SK-N-MC (cell line): ENCODE data around the gene TPPP2.

Experiments
- DNase-seq: peaks from one replicate; pipeline ENCODE4 v3.0.0-alpha.2; 2011; ENCODE audit warnings: low read depth, low spot score
- H3K27ac ChIP-seq: fragments of 200-600 bp; sonication (generic); 2 replicates; pipeline ENCODE4 v1.5.1; 2016; ENCODE audit warnings: mixed run types
- H3K36me3 ChIP-seq: fragments of 200-600 bp; sonication (generic); 2 replicates; pipeline ENCODE4 v1.6.1; 2017; ENCODE audit warnings: antibody characterized with exemption, low read length, mixed read lengths; ENCODE audit not compliant: insufficient read depth
- H3K4me3 ChIP-seq: fragments of 200-600 bp; sonication (generic); 2 replicates; pipeline ENCODE4 v1.5.1; 2016
- H3K9ac ChIP-seq: fragments of 200-600 bp; sonication (generic); 2 replicates; pipeline ENCODE4 v1.8.0; 2017; ENCODE audit warnings: mixed run types, mixed read lengths; ENCODE audit not compliant: insufficient read length
- H3K9me3 ChIP-seq: fragments of 200-600 bp; sonication (generic); 2 replicates; pipeline ENCODE4 v1.6.1; 2017; ENCODE audit warnings: low read depth, mild to moderate bottlenecking, antibody characterized with exemption, low read length, moderate library complexity, mixed read lengths
- EZH2 ChIP-seq: fragments of 200-600 bp; sonication (generic); IDR thresholded peaks from one replicate; pipeline ENCODE4 v1.6.1; 2017; ENCODE audit warnings: antibody characterized with exemption
- FOXP2 ChIP-seq: optimal IDR thresholded peaks from 2 replicates; pipeline ENCODE3; 2011; ENCODE audit warnings: mild to moderate bottlenecking, moderate library complexity; ENCODE audit not compliant: insufficient read depth; ENCODE audit errors: extremely low read length, control extremely low read depth
- POLR2AphosphoS5 ChIP-seq: IDR thresholded peaks from 2 replicates; pipeline ENCODE4 v1.6.1; 2012; ENCODE audit warnings: mild to moderate bottlenecking, low read depth, low read length, borderline replicate concordance

Gene TPPP2

DNA sequence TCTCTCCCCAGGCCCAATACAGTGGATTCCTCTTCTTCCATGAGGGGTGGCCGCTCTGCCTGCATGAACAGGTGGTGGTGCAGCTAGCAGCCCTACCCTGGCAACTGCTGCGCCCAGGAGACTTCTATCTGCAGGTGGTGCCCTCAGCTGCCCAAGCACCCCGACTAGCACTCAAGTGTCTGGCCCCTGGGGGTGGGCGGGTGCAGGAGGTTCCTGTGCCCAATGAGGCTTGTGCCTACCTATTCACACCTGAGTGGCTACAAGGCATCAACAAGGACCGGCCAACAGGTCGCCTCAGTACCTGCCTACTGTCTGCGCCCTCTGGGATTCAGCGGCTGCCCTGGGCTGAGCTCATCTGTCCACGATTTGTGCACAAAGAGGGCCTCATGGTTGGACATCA, 43.9 kb downstream of the TPPP2 start:
- no peak overlapping the region for H3K9ac ChIP-seq
- DNase-seq, result no peak
- H3K9me3 ChIP-seq, result no peaks in the 10 kb centered on the region
- peaks cover 45% of the 10 kb centered on the region for H3K36me3 ChIP-seq
- TF ChIP-seq FOXP2, result no peak
- TF ChIP-seq POLR2AphosphoS5, result no peak
- TF ChIP-seq EZH2, result no peak
- no peak overlapping the region for H3K27ac ChIP-seq
- no peak overlapping the region for H3K4me3 ChIP-seq

DNA sequence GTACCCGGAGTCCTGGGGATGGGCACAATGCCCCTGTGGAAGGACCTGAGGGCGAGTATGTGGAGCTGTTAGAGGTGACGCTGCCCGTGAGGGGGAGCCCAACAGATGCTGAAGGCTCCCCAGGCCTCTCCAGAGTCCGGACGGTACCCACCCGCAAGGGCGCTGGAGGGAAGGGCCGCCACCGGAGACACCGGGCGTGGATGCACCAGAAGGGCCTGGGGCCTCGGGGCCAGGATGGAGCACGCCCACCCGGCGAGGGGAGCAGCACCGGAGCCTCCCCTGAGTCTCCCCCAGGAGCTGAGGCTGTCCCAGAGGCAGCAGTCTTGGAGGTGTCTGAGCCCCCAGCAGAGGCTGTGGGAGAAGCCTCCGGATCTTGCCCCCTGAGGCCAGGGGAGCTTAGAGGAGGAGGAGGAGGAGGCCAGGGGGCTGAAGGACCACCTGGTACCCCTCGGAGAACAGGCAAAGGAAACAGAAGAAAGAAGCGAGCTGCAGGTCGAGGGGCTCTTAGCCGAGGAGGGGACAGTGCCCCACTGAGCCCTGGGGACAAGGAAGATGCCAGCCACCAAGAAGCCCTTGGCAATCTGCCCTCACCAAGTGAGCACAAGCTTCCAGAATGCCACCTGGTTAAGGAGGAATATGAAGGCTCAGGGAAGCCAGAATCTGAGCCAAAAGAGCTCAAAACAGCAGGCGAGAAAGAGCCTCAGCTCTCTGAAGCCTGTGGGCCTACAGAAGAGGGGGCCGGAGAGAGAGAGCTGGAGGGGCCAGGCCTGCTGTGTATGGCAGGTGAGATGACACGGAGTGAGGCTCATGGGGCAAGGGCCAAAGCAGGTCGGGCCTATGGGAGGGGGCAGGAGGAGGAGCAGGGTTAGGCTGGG, 44.6 kb downstream of the TPPP2 start:
- TF ChIP-seq EZH2, result no peak
- no peak; the same call in 1 of the 2 replicates for TF ChIP-seq POLR2AphosphoS5
- TF ChIP-seq FOXP2, result no peak
- Histone ChIP-seq H3K27ac (no peak overlapping the region), H3K4me3 (no peak overlapping the region), H3K36me3 (peaks cover 53% of the 10 kb centered on the region), H3K9ac (no peak overlapping the region), H3K9me3 (no peaks in the 10 kb centered on the region)
- DNase-seq, result no peak

DNA sequence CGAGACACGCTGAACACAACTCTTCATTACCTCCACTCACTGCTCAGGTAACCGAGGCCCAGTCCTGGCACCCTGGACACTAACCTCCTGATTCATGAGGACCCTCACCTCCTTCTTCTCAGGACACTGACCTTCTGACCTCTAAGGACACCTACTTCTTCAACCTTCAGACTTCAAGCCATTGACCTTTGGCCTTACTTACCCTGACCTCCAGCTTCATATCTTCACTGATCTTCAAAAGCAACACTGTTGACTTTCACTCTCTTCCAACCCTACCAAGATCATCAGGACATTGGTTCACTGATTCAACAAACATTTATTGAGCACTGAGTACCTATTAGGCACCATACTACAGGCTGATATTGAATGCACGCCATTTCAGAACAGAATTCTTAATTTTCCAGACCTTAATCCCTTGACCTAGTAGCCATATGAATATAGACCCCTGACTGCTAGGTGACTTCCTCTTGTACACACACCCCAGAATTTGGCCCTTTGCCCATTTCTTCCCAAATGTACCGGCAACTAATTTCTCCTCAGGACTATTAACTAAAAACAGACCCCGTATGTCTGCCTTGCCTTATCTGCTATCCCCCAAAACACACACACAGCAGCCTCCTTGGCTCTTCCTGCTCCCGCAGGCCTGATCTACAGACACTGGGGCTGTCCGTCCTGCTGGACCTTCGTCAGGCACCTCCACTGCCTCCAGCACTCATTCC, 45.9 kb downstream of the TPPP2 start:
- H3K9me3 ChIP-seq, result no peaks in the 10 kb centered on the region
- no peak overlapping the region for H3K4me3 ChIP-seq
- no peak overlapping the region for H3K9ac ChIP-seq
- peaks cover 62% of the 10 kb centered on the region for H3K36me3 ChIP-seq
- TF ChIP-seq EZH2 (no peak), POLR2AphosphoS5 (no peak), FOXP2 (no peak)
- H3K27ac ChIP-seq, result no peak overlapping the region
- no peak for DNase-seq

DNA sequence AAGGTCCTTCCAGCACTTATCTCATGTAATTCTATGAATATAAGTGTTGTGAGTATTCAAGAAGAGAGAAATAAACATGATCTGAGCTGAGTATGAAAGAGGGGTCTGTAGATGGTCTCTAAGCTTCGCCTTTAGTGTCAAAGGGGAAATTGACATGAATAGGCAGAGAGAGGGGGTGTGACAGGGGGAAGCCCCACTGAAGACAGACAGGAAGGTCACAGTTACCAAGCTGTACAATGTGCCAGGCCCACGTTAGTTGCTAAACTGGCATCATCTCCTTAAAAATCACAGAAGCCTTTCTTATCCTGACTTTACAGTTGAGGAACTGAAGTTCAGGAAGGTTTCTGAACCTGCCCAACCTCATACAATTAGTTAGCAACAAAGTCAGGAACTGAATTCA, 47.7 kb downstream of the TPPP2 start:
- no peak overlapping the region for H3K27ac ChIP-seq
- H3K36me3 ChIP-seq, result peaks cover 77% of the 10 kb centered on the region
- H3K4me3 ChIP-seq, result no peak overlapping the region
- no peak for TF ChIP-seq POLR2AphosphoS5
- no peak for TF ChIP-seq EZH2
- TF ChIP-seq FOXP2, result no peak
- DNase-seq, result no peak
- no peak overlapping the region for H3K9ac ChIP-seq
- H3K9me3 ChIP-seq, result no peaks in the 10 kb centered on the region

DNA sequence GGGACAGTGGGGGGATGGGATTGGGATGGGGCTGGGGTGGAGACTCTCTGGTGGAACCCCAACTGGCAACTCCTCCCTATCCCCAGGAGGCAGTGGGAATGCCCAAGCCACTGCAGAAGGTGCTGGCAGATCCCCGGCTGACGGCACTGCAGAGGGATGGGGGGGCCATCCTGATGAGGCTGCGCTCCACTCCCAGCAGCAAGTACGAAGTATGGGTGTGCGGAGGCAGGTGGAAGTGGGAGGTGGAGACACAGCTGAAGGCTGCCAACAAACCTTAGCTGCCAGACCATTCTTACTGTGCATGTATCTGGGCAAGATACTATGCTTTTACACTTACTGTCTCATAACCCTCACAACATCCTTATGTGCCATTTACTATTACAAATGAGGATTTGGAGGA, 48.3 kb downstream of the TPPP2 start:
- H3K36me3 ChIP-seq, result peaks cover 75% of the 10 kb centered on the region

DNA sequence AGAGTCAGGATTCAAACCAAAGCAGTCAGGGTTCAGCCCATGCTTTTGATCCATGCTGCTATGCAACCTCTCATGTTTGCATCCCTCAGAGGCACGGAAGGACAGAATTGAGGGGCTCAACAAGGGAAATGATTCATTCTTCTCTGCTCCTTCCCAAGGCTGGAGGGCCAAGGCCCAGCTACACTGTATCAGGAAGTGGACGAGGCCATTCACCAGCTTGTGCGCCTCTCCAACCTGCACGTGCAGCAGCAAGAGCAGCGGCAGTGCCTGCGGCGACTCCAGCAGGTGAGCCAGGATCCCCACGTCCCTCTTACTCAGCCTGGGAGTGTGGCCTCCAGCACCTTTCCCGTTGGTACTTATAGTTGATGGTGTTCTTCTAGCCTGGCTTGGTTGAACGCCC, 48.7 kb downstream of the TPPP2 start:
- Histone ChIP-seq H3K4me3 (no peak overlapping the region), H3K27ac (no peak overlapping the region), H3K36me3 (peaks cover 72% of the 10 kb centered on the region), H3K9ac (no peak overlapping the region), H3K9me3 (no peaks in the 10 kb centered on the region)
- TF ChIP-seq FOXP2 (no peak), POLR2AphosphoS5 (no peak), EZH2 (no peak)
- no peak for DNase-seq

More for the DNA sequence above, 48.3 kb downstream of the TPPP2 start:
- H3K9me3 ChIP-seq, result no peaks in the 10 kb centered on the region
- no peak overlapping the region for H3K9ac ChIP-seq
- H3K27ac ChIP-seq, result no peak overlapping the region
- no peak for DNase-seq
- no peak overlapping the region for H3K4me3 ChIP-seq
- no peak for TF ChIP-seq FOXP2
- no peak for TF ChIP-seq POLR2AphosphoS5
- no peak for TF ChIP-seq EZH2

DNA sequence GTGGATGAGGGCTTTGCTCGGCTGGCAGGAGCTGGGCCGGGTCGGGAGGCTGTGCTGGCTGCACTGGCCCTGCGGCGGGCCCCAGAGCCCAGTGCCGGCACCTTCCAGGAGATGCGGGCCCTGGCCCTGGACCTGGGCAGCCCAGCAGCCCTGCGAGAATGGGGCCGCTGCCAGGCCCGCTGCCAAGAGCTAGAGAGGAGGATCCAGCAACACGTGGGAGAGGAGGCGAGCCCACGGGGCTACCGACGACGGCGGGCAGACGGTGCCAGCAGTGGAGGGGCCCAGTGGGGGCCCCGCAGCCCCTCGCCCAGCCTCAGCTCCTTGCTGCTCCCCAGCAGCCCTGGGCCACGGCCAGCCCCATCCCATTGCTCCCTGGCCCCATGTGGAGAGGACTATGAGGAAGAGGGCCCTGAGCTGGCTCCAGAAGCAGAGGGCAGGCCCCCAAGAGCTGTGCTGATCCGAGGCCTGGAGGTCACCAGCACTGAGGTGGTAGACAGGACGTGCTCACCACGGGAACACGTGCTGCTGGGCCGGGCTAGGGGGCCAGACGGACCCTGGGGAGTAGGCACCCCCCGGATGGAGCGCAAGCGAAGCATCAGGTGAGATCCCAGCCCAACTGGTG, 51.6 kb downstream of the TPPP2 start:
- Histone ChIP-seq H3K9ac (no peak overlapping the region), H3K27ac (no peak overlapping the region), H3K9me3 (no peaks in the 10 kb centered on the region), H3K4me3 (no peak overlapping the region), H3K36me3 (peaks cover 83% of the 10 kb centered on the region)
- TF ChIP-seq POLR2AphosphoS5 (no peak), FOXP2 (no peak), EZH2 (no peak)
- no peak for DNase-seq
